ENCODE data around the gene TNFRSF1B. TPM values are rescaled to one million over a fixed set of nuclear protein-coding genes. Genes with fewer than 3 reads are reported as not detected.

Gene TNFRSF1B
- total and polyA plus RNA-seq, 9 of the 15 experiments (the other 6 are each of a cell fraction or from before 2014, with no cell fraction given), result 8.8 to 91.3 (median 36.0) TPM

GRCh38 chr1:12173631-12174121 is 6.9 kb downstream of the TNFRSF1B start:
- H3K9me3 ChIP-seq (replicated peaks; ENCODE audit: control insufficient read depth, insufficient read depth, low read depth, low read length), result no peaks in the 10 kb centered on the region
- CTCF ChIA-PET (ENCODE audit: low intra/inter-chr PET ratio), result no interaction called here
- ATAC-seq (peak; percentile 26), DNase-seq (ENCODE audit: extremely low read depth in 1 of 4, low spot score in 3 of 4) (peak; percentile 61 to 74 (median 65)), FAIRE-seq (peak; percentile 54)
- in situ Hi-C loops (cut with MboI), result no loop called here
- 17% methylated on average over 11 of the region's 11 CpGs for whole genome bisulfite sequencing (ENCODE audit: insufficient coverage, low coverage, missing lambda C conversion rate)
- H3K4me2 ChIP-seq (ENCODE audit: insufficient read depth, low read length), result peak overlapping the region; percentile 15; the same call in 1 of the 2 replicates
- peak overlapping the region in 1 of 2 experiments; percentile 73; a peak in 2 of 4 replicates for H3K9ac ChIP-seq (ENCODE audit: insufficient read depth in 1 of 2, low read depth in 2 of 2, low read length in 2 of 2)
- POLR2A ChIA-PET, result interaction anchor here (0.8 to 1.8 kb wide), 4 partner anchors 8 to 17 kb away, joined by 3 to 7 read pairs (median 3); no protein-coding TSS in a partner anchor
- BruUV-seq (replicated peaks), result no TSS peak
- peaks cover 73% of the 10 kb centered on the region for H3K79me2 ChIP-seq (ENCODE audit: control insufficient read depth, insufficient read depth, low read length)
- H3K27me3 ChIP-seq (ENCODE audit: control insufficient read depth in 2 of 2, insufficient read depth in 2 of 2, low read length in 2 of 2), result no peaks in the 10 kb centered on the region
- no peak overlapping the region; the same call in 2 of the 3 replicates for H3K27ac ChIP-seq (ENCODE audit: extremely low read depth, low read depth, low read length)
- H2AFZ ChIP-seq (ENCODE audit: low read depth, low read length), result no peak overlapping the region
- peaks cover 38 to 45% of the 10 kb centered on the region in 2 experiments for H3K4me1 ChIP-seq (replicated peaks in 1 of 2; ENCODE audit: control insufficient read depth in 2 of 2, insufficient read depth in 2 of 2, low read length in 2 of 2)
- peaks cover 34% of the 10 kb centered on the region for H4K20me1 ChIP-seq (replicated peaks; ENCODE audit: control insufficient read depth, insufficient read depth, low read length)
- no peak overlapping the region for H3K4me3 ChIP-seq
- peaks cover 31% of the 10 kb centered on the region; the same call in 2 of the 3 replicates for H3K36me3 ChIP-seq (ENCODE audit: control insufficient read depth, insufficient read depth, low read length)
- intact Hi-C loops (cut with micrococcal nuclease), result no loop called here
- peaks cover 5% of the 10 kb centered on the region for H3K9me1 ChIP-seq (ENCODE audit: control insufficient read depth, insufficient read depth, low read length)
- TF ChIP-seq THAP12 (CRISPR knock-in tag; IDR thresholded peaks at IDR 0.05) (no peak), ZNF133 (CRISPR knock-in tag; IDR thresholded peaks at IDR 0.05) (no peak), ZBTB2 (IDR thresholded peaks at IDR 0.05) (no peak), ETV6 (IDR thresholded peaks at IDR 0.05; ENCODE audit: borderline replicate concordance in 1 of 2, low read depth in 2 of 2, low read length in 1 of 2) (peak; percentile 48 to 63; a peak in 1 of 4 replicates), ETV6 (CRISPR knock-in tag; IDR thresholded peaks at IDR 0.05; ENCODE audit: borderline replicate concordance) (no peak), HDAC6 (IDR thresholded peaks at IDR 0.05; ENCODE audit: low read depth, low read length) (no peak), ZNF518B (CRISPR knock-in tag; IDR thresholded peaks at IDR 0.05) (no peak), TRIM24 (IDR thresholded peaks at IDR 0.05) (no peak), BHLHE40 (IDR thresholded peaks at IDR 0.05; ENCODE audit: low read length) (peak; percentile 79), GATAD2B (IDR thresholded peaks at IDR 0.05; ENCODE audit: borderline replicate concordance) (no peak), MLLT1 (IDR thresholded peaks at IDR 0.05) (no peak), GABPA (tag; conservative IDR thresholded peaks at IDR 0.05; ENCODE audit: low read depth) (peak; percentile 46; the same call in 1 of the 2 replicates)
